Stimulated activated CD8-positive, alpha-beta memory T cell treated with anti-CD3 and anti-CD28 coated beads, Interleukin-12 subunit alpha, Interleukin-12 subunit beta, amount 100 ng/mL, for 4 hours (primary cell): Measurements from ENCODE around the gene WDR3.

Experiments
- DNase-seq: peaks from one replicate; pipeline ENCODE4 v3.0.0-alpha.2; 2020; ENCODE audit warnings: low read depth

WDR3 gene

DNA sequence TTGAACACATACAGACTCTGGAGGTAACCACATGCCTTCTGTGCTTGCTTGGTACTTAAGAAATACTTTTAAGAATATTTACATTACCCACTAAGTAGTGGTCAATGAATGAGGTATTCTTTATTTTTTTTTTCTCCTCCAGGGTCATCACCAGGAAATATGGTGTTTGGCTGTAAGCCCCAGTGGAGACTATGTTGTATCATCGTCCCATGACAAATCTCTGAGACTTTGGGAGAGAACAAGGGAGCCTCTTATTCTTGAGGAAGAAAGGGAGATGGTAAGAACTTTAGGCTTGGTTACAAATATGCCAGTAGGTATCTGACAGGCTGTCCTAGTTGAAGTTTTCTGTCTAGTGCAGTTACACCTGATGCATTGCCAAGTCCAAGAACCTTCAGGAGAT lies 22.8 kb downstream of the WDR3 start:
- DNase-seq = no peak

DNA sequence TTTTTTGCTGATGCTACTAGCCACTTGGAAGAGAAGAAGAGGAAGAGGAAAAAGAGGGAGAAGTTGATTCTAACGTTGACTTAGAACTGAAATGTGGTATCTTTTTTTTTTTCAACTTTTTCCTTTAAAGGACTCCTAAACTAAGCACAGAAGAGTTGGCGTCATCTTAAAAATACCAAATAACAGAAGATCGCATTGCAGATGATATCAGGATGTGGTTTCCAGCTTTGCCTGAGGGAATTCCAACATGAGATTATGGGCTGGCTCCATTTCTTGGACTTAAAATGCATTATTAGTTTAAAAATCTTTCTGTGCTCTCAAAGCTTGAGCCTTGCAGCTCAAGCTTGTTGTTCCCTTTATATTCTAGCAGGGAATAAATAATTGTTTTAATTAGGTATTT lies 29.8 kb downstream of the WDR3 start:
- no peak for DNase-seq

DNA sequence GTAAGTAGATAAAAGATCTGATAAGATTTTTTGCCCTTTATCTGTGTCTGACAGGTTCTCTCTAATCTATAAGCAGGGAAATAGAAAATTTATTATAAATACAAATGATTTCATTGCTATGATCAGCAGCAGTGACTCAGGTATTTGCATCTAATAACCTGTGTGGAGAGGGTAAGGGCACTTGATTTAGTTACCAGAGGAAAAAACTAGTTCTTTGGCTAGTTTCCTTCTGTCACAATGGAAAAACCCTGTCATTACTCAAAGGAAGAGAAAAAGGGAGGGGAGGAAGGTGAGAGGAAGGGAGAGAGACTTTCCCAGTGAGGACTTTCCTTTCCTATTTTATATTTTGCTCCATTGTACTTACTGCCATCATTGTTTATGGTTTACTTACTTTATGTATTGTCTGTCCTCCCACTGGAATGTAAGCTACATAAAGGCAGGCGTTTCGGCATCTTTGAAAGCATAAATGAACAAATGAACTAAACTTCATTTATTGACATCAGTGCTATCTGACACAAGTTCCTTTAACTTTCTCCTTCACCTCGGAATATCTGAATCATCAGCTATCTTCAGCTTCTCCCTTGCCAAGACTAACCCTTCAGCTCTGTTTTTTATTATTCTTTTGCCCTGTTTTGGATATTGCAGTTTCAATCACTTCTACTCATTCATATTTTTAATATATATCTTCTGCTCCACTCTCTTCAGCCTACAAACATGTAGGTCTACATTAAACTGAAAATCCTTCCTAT lies 34.9 kb downstream of the WDR3 start:
- no peak for DNase-seq

DNA sequence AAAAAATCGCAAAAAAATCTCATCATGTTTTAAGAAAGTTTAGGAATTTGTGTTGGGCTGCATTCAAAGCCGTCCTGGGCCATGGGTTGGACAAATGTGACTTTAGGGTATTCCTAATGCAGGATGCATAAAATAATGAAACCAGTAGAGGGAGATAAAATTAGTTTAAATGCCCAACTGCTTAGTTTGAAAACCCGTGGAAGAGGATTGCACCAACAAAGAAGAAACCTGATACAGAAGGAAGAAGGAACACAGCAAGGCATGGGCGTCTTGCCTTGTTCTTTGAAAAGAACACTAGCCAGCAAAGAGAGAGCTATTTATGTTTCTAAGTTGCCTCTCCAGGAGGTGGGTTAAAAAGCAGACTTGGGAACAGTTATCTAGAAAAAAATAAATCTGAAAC lies 37.9 kb downstream of the WDR3 start:
- DNase-seq = no peak

DNA sequence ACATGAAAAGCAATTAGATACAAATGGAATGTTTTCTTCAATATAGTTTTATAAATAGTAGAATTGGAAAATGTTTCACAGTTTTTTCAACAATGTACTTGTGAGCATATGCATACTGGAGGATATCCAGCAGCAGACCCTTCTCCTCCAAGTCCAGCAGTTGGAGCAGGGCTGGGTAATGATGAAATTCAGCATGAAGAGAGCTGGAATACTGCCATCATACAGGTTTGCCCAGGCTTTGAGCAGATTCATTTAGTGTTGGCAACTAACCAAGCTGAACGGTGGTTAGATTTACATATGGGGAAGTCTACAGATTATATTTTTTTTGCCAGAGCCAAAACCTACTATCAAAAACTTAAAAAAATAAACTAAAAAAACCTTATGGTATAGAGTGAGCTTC lies 38.3 kb downstream of the WDR3 start:
- DNase-seq = no peak

DNA sequence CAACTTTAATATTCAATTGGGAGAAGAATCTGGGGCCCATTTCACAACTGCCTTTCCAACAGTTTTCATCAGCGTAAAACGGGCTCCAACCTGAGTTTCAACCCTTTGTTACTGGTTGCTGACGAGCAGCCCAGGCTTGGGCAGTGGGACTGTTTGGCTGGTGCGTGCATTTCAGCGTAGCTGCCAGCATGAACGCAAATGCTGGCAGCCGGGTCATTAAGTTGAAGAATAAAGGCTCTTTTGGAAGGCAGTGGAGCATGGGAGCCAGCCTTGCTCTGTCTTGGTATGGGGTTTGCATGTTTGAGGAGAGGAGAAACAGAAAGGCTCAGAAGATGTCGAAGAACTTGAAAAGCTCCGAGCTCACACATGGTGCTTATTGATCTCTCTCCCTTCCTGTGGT lies 40.7 kb downstream of the WDR3 start:
- DNase-seq = no peak

DNA sequence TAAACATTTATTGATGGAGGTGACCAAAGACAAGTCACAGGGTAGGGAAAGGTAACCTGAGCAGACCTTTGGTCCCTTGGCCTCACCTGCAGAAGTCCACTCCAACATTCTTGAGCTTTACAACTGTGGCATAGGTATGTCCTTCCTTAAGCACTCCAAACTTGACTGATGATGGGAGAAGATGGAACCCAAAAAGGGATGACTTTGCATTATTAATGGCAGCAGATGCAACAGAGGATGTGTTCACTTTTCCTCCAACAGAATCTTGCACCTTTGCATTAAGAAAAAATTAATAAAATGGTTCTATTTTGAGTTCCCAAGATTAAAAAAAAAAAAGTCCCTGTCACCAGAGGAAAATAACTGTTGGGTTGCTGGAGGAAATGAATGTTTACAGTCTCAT lies 42.2 kb downstream of the WDR3 start:
- no peak for DNase-seq

DNA sequence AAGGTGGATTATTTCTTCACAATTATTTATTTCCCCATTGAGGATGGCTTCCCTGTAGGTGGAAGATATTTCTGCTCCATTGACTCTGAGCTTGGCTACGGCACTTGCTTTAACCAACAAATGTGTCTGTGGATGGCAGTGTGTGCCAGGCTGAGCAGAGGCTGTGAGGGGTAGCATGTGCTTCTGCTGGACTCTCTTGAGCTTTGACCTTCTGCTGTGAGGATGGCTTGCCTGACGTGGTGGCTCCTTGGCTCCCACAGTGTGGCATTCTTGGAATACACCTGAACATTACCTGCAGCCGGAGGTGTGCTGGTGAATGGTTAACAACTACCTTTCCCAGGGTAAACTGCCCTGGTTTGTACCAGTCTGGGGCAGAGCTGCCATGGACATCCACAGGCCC lies 46.8 kb downstream of the WDR3 start:
- no peak for DNase-seq

DNA sequence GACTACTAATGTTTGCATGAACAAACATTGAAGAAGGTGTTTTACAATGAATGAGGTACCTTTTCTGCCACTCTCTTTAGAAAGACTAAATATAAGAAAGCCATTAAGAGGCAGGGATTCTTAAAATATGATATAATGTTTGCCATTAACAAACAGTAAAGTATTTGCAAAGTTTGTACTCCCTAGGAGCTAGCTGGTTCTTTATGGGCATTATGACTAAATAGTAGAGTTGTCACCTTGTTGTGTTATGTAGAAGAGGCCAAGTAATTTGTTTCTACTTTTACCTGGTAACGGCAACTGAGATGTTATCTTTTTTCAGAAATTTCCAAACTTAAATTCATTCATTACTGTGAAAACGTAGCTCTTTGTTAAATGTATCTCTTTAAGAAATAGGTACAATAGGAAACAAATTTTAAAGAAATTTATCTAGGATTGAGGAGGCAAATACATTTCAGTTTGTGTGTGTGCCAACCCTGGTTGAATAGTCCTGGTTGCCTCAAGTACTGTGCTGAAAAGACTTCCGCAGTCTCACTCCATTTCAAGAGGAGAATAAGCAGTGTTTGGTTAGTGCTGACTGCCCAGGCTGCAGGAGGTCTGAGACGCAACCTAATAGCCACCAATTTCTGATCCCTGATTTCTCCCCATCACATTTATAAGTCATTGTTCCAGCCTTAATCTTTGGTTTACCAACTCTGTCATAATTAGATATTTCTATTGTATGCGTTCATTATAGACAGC lies 52.1 kb downstream of the WDR3 start:
- DNase-seq = no peak

DNA sequence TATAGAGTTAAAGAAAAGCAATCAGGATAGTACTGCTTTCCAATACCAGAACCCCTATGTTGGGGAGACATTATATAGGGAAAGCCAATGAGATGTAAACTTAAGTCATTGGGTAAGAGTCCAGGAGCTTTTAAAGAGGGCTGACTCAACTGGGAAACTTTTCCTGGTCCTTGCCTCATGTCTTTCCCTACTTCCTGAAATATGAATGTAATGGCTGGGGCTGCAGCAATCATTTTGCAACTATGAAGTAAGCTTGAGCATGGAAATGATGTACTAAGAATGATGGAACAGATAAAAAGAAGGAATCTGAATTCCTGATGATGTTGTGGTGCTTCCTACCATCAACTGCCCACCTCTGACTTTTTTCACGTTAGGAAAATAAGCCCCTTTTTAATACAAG lies 55.7 kb downstream of the WDR3 start:
- DNase-seq = no peak

DNA sequence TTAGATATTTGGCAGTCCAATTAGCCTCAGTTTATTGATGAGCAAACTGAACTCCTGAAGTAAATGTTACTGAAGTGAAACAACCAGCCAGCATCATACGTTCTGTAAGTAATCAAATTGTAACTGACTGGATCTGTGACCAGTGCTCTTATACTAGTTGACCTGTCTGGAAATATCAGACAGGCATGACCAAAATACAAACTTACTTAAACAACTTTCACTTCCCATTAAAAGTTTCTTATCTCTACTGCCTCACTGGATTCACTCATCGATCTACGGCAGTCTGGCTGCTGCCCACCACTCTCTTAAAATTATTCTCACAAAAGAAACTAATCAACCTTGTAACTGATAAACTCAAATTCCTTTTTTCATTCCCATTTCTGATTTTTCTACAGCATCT lies 56.4 kb downstream of the WDR3 start:
- DNase-seq = no peak

DNA sequence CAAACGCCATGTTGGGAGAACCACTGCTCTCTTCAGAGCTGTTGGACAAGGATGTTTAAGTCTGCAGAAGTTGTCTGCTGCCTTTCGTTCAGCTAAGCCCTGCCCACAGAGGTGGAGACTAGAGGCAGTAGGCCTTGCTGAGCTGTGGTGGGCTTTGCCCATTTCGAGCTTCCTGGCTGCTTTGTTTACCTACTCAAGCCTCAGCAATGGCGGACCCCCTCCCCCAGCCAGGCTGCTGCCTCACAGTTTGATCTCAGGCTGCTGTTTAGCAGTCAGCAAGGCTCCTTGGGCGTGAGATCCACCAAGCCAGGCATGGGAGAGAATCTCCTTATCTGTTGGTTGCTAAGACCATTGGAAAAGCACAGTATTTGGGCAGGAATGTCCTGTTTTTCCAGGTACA lies 74.8 kb downstream of the WDR3 start:
- no peak for DNase-seq

DNA sequence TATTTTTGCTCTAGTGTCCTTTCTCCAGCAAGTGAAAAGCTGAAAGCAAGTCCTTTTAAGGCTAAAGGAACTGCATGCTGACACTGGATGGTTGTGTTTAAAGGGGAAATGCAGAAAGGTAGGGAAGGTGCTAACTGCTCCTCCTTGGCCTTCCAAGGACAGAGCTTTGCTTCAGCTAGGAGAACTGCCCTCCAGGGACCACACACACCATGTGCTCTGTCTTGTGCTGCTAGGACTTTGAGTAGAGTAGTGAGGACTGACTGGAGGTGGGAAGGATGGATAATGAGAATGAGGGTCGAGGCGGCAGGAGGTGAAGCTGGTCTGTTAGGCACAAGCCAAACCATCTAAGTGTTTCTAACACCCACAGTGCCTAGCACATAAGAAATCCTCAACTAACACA lies 77.9 kb downstream of the WDR3 start:
- no peak for DNase-seq

DNA sequence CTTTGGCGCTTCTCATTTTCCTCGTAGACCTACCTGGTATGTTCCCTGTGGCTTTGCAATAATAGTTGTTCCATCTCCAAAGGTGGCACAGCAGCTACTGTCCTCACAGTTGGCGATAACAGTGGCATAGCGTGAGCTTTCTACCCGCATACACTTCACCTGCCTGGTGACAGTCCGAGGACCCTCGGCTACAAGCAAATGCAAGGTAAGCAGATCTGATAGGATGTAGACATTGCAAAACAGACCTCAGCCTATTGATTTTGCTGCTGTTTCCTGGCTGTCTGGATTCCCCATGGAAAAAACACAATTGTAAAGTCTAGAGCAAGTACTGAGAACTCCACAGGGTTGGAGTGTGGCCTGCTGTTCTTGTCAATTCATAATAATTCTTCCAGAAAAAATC lies 78.5 kb downstream of the WDR3 start:
- DNase-seq = no peak

DNA sequence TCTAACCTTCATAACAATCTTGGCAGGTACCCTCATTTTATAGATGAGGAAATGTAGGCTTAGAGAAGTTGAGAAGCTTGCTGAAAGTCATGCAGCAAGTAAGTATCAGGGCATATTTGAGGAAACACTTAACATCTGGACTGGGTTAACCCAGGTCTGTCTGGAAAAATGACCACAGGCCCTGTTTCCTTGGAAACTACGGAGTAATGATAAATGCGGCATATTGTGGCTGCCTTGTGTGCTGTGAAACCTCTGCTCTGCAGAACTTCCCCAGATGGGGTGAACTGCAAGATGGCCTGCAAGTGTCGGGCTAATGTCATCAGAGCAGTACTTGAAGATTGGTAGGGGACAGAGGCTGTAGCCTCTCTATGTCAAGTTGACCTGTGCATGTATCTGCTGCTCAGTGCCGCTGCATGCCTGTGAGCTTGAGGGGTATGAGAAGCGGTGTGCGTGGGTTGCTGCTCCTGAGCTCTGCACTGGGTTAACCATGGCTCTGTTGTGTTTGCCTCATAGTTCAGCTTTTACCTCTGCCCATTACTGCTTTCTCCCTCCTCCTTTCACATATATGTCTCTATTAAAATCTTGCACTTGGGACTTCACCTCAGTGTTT lies 83.1 kb downstream of the WDR3 start:
- DNase-seq = no peak

DNA sequence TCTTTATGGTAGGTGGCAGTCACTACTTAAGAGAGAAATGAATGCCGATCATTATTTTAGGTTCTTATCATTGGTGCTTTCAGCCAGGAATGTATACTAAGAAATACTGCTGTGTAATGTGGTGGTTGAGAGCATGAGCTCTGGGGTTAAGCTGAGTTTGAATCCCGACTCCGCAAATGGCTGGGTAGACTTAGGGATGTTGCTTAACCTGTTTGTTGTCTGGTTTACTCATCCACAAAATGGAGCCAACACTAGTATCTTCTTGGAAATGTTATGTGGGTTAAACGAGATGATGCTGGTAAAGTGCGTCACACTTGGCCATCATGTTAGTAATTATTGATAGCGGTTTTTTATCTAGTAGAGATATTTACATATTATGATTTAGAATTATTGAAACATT lies 83.8 kb downstream of the WDR3 start:
- no peak for DNase-seq

DNA sequence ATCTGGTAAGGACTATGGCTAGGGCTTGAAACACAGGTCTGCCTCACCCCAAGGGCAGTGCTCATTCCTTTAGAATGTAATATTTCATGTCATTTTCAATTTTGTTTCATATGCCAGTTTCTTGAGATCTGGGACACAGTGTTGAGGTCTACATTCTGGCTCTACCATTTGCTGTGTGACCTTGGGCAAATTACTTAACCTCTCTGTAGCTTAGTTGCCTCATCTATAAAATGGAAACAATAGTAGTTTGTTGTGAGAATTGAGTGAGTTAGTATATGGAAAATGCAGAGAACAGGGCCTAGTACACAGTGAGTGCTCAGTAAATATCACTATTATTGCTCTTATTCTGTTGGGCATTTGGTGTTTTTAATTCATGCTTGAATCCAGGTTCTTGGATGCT lies 84.4 kb downstream of the WDR3 start:
- DNase-seq = no peak
